ENCODE measurements around the gene NPB.

NPB gene

DNA sequence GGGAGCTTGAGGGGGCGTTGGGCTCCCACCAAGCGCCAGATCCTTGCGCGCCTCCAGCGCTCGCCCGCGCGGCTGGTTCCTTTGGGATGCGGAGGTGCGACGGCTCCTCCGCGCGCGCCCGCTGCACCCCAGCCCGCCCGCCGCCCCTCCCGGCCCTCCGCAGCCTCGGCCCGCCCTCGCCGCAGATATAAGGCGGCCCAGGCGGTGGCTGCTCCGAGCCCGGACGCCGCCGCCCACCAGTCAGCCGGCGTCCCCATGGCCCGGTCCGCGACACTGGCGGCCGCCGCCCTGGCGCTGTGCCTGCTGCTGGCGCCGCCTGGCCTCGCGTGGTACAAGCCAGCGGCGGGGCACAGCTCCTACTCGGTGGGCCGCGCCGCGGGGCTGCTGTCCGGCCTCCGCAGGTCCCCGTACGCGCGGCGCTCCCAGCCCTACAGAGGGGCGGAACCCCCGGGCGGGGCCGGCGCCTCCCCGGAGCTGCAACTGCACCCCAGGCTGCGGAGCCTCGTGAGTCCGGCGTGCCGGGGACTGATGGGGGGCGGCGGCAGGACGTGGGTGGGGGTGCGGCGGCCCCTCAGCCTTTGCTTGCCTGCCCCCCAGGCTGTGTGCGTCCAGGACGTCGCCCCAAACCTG lies at the start of gene NPB:
NPB (plus strand) TSS at position 216 of the 630 bp plus-strand sequence; CDS start at position 256, 40 bp downstream.
- DNase-seq (ENCODE audit: low read depth) = no peak

DNA sequence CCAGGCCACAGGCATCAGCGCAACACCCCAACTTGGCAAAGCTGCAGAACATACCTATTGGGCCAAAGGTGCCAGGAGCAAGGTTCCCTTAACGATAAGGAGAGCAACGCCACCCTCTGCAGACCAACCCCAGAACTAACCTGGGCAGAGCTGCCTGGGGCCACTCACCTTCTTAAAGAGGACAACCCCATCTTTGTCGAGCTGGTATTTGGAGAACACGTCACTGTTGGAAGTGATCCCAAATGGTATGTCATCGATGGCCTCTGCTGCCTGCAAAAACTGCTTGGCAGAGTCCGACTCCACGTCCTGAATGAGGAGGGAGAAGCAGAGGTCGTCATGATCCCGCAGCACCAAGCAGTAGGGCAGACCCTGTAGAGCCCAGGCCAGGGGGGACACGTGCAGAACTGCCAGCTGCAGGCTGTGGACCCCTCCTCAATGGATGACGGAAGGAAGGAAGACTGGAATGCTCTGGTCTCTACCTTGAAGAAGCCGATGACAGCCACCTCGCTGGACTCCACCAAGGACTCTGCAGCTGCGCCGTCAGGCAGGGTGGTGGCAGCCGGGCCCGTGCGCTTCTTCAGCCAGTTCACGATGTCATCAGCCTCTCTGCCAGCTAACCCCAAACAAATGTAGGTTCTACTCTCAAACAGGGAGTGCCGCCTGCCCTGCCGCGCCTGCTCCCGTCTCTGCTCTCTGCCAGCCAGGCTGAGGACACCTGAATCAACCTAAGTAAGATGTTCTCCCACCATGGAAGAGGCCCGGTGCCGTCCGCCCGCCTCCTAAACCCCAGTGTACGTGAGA lies 46.9 kb upstream of the NPB start:
- DNase-seq (ENCODE audit: low read depth) = no peak

DNA sequence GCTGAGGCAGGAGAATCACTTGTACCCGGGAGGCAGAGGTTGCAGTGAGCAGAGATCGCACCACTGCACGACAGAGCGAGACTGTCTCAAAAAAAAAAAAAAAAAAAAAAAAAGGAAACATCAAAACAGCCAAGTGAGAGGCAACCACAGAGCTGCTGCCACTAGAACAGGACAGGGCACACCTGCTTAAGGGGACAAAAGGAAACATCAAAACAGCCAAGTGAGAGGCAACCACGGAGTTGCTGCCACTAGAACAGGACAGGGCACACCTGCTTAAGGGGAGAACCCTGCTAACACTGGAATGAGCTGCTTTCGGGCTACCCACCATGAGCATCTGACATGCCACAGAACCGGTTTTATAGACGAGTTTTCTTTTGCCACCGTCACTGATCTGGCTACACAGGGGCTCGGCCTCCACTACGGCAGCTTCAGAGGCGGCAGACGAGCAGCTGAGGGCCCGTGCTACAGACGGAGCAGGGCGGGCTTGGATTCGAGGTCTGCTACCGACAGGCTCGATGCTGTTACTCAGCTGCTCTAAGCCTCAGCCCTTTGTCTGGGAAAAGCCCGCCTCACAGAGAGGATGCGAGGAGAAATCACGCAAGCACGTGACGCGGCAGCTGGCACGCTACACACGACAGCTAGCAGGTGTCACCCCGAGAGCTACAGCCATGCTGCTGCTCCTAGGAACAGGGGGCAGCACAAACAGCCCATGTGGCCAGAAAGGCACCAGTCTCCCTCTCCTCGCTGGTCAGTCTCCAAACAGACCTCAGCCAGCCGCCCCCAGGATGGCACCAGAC lies 43.7 kb upstream of the NPB start:
- no peak for DNase-seq (ENCODE audit: low read depth)

DNA sequence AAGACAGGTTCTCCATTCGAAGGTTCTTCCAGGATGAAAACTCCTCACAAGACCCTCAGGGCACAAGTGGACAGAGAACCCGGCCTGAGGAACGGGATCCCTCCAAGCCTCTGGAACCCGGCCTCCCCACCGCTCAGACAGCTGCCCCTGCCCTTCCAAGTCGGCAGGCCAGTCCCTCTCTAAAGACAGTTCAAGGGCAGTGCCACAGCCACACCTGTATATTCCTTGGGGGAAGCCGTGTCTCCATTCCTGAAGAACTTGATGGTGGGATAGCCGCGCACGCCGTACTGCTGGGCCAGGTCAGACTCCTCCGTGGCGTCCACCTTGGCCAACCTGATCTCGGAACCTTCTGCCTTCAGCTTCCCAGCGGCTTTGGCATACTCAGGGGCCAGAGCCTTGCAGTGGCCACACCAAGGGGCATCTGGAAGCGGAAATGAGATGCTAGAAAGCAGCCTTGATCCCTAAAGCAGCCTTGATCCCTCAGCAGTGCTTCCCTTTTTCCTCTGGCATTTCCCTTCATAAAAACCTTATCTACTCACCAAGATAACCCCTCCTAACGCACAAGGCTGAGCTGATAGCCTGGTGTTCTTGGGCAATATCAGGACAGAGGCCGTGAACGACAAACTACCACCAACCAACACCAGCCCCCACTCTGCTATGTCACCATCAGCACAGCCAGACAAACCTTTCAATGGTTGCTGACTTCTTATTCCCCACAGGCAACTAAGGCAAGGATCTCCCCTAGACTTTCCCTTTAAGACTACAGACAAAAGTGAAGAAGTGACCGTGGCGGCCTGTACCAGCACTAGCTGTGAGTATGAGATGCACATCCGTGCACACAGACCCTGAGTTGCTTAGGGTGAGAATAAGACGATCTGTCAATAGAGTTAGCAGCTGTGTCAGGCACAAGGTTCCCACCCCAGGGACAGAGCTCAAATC lies 42.8 kb upstream of the NPB start:
- DNase-seq (ENCODE audit: low read depth) = no peak

DNA sequence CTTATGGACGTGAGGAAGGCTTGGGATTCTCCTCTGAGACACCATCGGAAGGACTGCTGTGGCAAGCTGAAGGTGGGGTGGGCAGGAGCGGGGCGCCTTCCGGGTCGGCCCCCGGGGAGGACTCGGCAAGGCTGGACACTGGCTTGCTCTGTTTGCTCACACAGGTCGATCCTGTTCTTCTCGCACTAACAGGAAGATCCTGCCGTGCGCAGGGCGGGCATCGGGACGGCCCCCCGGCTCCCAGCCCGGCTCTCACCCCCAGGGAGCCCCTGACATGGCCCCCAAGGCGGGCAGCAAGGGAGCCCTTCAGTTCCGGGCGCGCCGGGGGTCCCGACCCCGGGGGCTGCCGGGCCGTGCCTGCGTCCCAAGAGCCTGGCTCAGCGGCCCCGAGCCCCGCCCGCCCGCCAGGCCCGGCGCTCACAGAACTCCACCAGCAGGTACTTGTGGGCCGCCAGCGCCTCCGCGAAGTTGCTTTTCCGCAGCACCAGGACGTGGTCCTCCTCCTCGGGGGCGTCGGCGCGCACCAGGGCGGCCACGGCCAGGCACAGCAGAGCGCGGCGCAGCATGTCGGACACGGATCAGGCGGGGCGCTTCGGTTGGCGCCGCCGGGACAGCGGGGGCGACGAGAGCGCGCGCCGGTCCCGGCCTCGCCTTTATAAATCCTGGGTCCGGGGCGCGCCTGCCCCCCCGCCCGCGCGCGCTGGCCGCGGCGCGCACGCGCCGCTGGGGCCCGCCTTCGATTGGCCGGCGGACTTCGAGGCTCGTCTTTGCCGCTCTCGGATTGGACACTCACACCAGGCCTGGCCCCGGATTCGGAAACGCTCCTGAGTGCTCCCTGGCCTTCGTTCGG lies 41.9 kb upstream of the NPB start, which contains the start of gene P4HB:
P4HB (minus strand) TSS at position 630 of the 850 bp plus-strand sequence; CDS start at position 566, 64 bp downstream.
- no peak for DNase-seq (ENCODE audit: low read depth)

DNA sequence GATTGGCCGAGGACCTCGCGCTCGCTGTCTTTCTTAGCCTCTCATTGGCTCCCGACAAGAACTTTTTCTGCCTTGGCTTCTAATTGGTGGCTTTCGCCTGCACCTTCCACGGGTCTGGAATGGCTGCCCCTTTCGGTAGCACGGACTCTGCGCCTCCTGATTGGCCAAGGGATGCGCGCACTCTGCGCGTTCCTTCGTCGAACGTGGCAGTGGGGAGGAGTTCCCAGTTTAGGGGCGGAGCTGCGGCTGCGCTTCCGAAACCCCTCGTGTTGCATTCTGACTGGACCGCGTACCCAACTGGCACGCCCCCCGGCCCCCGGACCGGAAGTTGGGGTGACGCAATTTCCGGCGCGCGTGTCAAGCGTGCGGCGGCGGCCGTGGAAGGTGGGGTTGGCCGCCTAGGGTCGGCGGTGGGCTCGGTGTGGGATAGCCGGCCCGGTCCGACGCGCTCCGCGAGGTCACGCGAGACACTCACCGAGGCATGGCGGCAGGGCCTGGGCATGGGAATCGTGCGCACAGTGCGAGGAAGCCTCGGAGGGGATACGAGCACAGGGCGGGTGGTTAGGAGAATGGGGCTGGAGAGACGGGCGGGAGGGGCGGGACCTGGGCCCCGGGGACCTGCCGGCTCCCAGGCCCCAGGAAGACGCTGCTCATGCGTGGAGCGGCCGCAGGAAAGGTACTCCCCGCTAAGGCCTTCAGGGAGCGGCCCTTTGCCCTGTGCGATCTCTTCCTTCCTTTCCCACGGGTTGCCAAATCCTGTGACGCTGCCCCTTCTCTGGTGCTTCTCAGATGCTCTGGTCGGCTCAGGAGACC lies 41.1 kb upstream of the NPB start:
- DNase-seq (ENCODE audit: low read depth) = peak; percentile 100

DNA sequence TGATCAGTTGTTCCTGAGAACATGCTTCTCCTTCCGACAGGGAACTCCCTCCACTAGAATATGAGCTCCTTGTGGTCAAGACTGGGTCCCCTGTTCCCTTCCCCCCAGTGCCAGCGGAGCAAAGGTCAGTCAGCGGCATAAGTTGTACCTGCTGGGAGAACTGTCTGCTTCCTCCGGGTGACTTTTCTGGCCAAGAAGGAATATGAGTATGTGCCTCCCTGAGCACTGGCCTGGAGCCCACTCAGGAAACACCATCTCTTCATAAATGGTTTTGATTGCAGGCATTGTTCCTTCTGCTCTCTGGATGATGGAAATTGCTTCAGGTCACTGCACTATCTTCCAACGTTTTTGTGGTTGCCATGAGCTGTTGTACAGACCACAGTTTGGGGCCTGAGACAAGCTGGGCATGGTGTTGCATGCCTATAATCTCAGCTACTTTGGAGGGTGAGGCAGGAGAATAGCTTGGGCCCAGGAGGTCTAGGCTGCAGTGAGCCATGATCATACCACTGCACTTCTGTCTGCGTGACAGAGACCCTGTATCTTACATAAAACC lies 38.8 kb upstream of the NPB start:
- DNase-seq (ENCODE audit: low read depth) = no peak

DNA sequence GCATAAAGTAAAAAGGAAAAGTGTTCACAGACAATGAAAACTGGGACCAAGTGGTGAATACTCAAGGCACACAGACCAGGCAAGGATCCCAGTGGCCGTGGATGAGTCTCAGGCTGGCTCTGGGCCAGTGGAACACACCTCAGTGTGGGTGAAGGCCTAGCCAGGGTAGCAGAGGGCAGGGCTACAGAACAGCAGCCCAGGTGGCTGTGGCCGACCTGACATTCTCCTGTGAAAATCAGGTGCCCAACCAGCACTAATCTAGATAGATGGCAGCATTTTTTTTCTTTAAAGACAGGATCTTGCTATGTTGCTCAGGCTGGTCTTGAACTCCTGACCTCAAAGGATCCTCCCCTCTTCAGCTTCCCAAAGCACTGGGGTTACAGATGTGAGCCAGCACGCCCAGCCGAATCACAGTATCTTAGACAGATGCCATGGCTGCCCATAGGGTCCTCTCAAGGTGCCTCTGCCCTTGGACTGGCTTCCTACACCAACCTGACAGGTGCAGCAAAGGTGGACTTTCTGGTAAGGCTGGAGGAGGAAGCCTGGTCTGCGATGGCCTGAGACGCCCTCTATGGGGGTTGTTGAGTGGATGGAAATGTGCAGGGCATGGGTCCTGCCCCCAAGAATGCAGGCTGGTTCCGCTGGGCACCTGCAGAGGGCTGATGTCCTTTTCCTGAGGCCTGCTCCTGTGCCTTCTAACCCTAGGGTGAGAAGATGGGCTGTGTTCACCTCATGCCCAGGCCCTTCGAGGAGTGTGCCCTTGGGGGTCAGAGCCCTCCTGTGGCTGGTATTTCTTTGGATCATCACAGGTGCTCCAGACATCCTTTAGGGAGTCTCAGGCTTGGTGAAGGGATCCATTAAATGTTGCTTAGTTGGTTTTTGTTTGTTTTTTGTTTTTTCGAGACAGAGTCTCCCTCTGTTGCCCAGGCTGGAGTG lies 37.9 kb upstream of the NPB start:
- no peak for DNase-seq (ENCODE audit: low read depth)

DNA sequence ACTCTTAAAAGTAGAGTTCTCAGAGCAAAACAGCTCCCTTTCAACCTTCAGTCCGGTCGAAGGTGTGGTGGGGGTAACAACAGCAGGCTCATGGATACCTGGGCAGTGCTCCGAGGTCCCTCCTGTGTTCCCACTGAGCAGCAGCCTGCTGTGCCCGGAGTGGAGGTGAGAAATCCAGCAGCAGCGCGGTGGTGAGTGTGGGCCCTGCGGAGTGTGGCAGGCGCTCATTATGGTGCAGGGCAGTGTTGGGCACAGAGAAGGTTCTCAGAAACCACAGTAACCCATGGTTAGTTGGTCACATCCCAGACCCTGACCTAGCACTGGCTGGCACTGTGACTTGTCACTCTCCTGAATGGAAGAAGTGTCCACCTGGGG lies 36.7 kb upstream of the NPB start:
- no peak for DNase-seq (ENCODE audit: low read depth)

DNA sequence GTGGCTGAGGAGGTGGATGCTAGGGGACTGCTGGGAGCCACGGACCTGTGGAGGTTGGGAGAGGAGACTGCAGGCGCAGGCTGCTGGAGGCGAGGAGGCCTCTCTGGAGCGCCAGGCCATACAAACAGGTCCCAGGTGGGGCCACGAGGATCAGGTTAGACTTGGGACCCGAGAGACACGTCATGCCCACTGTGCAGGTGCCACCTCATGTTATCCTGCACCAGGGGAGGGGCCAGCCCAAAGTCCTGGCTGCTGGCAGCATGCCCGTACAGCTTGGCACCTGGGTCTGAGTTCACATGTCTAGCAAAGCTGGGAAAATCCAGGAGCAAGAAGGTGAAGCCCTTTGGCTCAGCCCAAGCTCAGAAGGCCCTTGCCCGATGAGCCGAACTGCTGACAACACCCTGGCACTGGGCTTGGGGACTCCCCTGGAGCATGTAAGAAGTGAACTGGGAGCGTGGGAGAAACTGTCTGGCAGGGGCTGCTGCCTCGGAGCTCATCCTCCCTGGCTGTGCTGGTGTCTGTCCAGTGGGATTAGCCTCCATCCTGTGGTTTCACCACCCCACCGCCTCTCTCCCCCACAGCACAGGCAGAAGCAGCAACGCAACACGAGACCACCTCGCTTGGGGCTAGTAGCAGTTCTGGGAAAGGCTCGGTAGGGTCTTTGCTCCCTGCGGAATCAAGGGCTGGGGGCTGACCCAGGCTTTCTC lies 36.2 kb upstream of the NPB start:
- DNase-seq (ENCODE audit: low read depth) = no peak

DNA sequence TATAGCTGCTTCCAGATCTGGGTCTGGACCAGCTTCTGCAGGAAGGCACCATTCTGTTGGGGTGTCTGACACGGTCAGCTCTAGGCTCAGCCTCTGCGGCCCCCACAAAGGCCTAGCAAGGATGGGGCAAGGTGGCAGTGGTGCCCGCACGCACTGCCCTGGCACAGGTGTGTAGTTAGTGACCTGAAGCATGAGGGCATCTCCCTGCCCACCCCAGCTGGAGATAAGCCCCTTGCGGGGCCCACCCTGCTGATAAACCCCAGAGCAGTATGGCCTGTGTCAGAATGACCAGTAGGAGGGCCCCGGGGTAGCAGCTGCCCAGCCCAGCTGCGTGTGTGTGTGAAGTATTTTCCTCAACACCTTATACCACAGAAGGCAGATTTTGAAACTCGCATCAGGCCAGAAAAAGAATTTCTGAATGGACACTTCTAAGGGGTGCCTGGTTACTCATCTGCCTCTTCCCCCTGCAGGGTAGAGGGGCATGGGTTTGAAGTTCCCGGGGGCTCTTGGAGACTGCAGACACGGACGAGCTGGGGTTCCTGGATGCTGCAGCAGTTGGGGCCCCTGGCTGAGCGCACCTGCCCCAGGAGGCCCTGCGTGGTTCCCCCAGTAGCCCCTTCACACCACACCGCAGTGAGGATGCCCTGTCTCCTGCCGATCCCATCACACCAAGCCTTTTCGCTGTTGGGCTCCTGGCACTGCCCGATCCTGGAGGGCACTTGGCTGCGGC lies 35.4 kb upstream of the NPB start:
- no peak for DNase-seq (ENCODE audit: low read depth)

DNA sequence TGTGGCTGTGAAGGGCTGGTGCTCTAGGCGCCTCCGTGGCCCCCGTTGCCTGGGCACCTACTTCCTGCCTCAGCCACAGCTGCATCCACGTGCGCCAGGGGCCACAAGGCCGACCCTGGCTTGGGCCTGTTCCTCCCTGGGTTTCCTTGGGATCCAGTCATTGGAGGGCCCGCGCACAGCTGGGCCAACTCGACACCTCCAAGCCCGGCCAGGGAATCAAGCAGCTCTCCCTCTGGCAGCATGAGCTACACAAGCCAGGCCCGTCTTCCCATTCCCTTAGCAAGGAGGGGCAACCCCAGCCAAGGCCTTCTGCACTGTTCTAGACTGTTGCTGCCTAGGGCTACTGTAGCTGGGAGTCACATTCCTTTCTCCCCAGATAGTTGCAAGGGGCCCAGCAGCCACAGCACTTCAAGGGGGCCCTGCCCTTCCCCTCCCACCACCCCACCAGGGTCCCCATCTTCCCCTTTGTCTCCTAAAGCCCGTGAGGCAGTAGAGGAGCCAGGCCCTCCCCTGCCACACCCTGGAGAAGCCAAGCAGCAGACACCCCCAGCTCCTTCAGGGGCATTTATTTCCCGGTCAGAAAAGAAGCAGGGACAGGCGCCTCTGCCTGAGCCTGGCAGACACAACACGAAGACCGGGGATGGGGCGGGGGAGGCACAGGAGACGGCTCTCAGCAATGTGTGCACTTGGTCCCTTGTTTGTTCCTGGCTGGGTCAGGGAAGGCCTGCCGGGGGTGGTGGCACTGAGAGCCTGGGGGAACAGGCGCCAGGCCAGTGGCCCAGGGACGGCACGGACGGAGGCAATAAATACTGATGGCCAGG lies 34.7 kb upstream of the NPB start:
- no peak for DNase-seq (ENCODE audit: low read depth)

DNA sequence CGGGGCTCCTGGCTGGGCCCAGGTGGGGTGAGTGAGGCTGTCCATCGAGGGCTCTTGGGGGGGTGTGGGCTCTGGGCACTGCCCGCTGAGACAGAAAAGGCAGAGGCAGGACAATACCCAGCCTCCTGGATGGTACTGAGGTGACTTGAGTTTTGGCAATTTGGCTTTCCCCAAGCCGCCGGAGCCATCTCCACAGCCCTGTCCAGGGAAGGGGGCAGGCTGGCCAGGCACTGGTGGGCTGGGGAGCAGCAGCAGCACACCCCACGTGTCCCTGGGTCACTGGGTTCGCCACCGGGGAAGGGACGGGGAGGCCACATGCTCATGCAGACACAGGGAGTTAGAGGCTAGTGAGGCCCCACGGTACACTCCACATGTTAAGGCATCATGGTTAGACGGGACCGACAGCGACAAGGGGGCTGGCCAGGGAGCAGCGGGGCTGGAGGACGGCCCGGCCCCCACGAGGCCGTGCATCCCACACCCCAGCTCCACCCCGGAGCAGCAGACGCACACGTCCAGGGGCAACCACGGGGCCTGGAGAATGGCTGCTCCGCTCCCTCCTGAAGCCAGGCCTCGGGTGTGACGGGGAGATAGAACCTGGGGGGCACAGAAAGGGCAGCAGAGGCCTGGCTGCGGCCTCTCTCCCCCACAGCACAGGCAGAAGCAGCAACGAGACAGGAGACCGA lies 33.9 kb upstream of the NPB start:
- DNase-seq (ENCODE audit: low read depth) = no peak

DNA sequence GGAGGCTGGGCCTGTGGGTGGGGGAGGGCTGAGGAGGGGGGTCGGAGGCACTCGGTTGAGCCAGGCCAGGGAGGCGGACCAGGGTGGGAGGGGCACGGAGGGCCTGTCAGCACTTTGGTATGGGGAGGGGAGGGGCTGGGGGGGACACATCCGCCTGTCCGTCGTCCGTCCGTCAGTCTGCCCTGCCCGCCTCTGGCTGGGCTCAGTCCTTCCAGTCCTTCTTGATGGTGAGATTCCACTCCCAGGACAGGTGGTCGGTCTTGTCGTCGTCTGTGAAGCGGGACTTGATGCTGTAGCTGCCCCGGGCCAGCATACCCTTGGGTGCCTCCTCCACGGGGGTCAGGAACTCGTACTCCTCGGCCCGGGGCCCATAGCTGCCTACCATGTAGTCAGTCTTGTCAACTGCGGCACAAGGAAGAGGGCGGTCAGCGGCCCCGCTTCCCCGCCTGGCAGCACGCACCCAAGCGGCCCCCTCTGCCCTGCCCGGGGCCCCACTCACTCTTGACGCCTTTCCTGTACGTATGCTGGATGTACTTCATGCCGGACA lies 33.3 kb upstream of the NPB start:
- DNase-seq (ENCODE audit: low read depth) = peak; percentile 91
